Stimulated activated CD8-positive, alpha-beta memory T cell treated with anti-CD3 and anti-CD28 coated beads, Interleukin-7, amount 100 ng/mL, for 48 hours (primary cell): ENCODE data around the gene RB1.
"Not testable (repeated sequence)": the region's sequence is repeated elsewhere in the genome, so short reads cannot be mapped to it uniquely, and the experiment has no call there.

Experiments used
- DNase-seq, 2 donors: peaks; one replicate each; pipeline ENCODE4 v3.0.0-alpha.2; 2020; ENCODE audit warnings: low read depth in 1 of 2; ENCODE audit errors: extremely low read depth in 1 of 2

RB1 gene

DNA sequence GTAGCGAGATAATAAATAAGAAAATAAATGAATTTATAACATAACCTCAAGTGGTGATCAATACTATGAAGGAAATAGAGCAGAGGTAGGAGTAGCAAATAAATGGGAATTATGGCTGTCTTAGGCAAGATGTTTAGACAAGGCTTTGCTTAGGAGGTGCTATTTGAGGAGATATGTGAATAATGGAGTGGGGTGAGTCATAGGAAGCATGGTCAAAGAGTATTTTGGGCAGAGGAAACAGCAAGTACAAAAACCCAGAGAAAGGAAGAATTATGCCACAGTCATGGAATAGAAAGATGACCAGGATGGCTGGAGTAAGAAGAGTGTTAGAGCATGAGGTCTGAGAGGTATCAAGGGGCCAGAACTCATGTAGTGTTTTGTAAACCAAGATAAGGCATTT, 142.9 kb downstream of the RB1 start:
- DNase-seq = no peak

DNA sequence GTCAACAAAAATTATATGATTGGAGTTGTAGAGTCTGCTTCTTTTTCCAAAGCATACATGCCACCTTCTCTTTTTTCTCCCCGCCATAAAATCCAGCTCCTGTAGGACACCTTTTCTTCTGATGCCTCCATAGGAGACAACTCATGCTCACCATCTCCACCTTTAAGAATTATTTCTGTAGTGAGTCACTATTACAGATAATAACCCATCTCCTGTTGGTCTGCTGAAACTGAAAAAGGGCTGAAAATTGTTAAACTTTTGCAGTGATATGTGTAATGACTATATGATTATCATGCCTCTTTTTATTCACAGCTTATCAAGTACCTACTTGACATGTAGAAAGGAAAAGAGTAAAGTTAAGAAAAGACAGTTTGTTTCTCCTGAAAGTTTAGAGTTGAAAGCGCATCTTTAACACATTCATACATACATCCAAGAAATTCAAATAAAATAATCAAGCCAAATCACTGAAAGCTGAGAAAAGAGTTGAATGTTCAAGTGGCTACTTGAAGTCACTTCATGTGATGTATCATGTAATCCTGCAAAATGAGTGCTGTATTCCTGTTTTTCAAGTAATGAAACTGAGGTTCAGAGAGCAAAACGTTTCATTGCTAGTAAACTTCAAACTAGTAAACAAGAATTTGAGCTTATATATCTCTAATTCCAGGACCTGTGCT, 144.9 kb downstream of the RB1 start:
- DNase-seq = no peak

GRCh38 chr13:48448959-48449614, 145.5 kb downstream of the RB1 start:
- no peak for DNase-seq

GRCh38 chr13:48449656-48450055, 146.1 kb downstream of the RB1 start:
- DNase-seq = no peak

DNA sequence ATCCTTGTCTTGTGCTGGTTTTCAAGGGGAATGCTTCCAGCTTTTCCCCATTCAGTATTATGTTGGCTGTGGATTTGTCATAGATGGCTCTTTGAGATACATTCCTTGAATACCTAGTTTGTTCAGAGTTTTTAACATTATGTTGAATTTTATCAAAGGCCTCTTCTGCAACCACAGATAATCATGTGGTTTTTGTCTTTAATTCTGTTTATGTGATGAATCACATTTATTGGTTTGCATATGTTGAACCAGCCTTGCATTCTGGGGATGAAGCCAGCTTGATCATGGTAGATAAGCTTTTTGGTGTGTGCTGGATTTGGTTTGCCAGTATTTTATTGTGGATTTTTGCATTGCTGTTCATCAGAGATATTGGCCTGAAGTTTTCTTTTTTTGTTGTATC, 147.6 kb downstream of the RB1 start:
- DNase-seq = not testable (repeated sequence)

DNA sequence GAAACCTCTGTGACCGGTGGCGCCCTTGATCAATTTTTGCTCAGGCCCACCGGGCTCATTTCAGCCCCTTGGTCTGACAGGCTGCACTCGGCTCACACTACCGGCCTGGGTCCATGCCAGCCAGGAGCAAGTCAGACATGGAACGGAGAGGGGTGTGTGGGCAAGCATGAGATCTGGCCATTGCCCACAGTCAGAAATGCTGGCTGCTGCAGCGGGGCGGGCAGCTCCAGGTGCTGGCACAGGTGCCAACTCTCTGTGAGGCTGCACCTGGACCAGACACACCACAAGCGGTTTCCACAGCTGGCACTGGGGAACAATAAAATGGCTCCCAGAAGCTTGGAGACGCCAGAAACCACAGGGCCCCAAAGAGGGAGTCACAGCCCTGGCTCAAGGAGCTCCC, 153.0 kb downstream of the RB1 start:
- no peak for DNase-seq

DNA sequence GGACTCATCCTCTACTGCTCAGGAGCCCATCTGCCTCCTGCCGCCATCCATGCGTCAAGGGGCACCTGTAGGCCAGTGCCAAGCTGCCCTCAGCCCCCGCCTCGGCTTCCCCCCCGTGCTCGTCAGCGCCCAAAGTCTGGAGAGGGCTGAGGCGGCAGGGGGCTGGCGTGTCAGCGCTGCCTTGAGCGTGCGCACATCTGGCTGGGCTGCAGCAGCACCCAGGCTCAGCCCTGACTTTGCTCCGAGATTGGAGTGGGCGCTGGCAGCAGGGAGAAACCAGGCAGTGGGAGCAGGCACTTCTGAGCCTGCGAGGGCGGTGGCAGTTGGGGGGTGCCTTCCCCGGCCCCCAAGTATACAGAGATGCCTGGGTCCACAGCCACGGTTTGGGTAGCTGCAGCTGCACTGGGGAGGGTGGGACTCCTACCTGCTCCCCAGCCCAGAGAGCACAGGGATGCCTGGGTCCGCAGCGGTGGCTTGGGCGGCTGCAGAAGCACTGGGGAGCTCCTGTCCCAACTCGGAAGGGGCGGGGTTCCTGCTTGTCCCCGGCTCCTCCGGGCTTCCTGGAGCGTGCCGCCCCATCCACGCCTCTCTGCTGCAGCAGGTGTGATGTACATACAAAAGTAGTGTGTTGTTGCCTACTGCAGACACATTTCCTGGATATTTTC, 154.2 kb downstream of the RB1 start:
- DNase-seq = no peak

GRCh38 chr13:48475230-48475629, 171.7 kb downstream of the RB1 start:
- DNase-seq = no peak

GRCh38 chr13:48476215-48476614, 172.7 kb downstream of the RB1 start:
- DNase-seq = no peak

DNA sequence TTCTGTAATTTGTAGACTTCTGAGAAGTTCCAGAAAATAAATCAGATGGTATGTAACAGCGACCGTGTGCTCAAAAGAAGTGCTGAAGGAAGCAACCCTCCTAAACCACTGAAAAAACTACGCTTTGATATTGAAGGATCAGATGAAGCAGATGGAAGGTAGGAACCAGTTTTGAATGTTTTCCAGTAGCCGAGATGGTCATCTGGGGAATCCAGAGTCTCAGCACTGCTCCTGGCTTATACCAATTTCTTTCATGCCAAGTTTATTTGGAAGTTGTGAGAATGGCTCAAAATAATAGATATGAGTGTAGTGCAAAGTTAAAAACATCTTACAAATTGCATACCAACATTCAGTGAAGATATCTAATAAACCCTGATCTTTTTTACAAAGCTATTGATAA, 173.1 kb downstream of the RB1 start:
- DNase-seq = no peak

GRCh38 chr13:48477191-48477855, 173.8 kb downstream of the RB1 start:
- no peak for DNase-seq

DNA sequence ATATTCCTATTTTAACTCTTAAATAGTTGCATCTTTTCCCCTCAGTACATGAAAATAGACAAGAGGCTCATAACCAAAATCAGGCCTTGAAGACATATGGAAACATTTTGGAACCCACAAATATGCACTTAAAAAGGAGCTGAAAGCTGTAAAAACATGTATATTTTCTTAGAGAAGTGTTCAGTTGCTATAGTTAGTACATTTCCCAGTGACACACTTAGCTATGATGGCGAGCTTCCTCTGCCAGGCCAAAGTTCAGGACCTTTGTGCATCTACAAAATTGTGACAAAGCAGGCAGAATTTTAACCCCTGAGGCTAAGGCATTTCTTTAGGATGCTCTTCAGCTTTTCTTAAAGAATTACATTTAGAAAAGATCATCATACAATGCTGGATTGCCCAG, 174.8 kb downstream of the RB1 start:
- no peak for DNase-seq

GRCh38 chr13:48483575-48483974, 180.0 kb downstream of the RB1 start:
- DNase-seq = no peak

- DNase-seq = no peak
These were observed 181.9 kb downstream of the RB1 start for GRCh38 chr13:48485432-48485831.

- no peak for DNase-seq
These were observed 182.8 kb downstream of the RB1 start for GRCh38 chr13:48486362-48486761.

- no peak for DNase-seq
These were observed 183.3 kb downstream of the RB1 start for GRCh38 chr13:48486836-48487235.

- no peak for DNase-seq
These were observed 184.4 kb downstream of the RB1 start for GRCh38 chr13:48487968-48488367.

DNA sequence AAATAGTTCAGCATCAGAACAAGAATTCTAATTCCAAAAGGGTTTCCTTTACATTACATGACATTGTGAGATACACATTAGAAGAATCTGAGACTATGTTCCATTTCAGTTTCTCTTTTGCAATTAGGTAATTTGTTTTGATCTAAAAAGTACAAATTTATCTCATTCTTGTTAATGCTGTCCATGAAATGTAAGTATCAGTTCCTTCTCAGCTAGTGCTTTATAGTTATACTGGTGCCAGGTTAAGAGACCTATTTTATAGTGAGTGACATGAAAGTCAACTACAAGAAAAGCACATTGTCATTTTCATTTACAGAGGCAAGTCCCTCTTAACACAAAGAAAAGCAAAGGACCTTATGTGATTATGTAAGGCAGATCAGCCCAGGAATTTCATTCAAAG, 185.4 kb downstream of the RB1 start:
- DNase-seq = no peak

GRCh38 chr13:48489666-48490065, 186.1 kb downstream of the RB1 start:
- no peak for DNase-seq

GRCh38 chr13:48490241-48490640, 186.7 kb downstream of the RB1 start:
- DNase-seq = no peak

DNA sequence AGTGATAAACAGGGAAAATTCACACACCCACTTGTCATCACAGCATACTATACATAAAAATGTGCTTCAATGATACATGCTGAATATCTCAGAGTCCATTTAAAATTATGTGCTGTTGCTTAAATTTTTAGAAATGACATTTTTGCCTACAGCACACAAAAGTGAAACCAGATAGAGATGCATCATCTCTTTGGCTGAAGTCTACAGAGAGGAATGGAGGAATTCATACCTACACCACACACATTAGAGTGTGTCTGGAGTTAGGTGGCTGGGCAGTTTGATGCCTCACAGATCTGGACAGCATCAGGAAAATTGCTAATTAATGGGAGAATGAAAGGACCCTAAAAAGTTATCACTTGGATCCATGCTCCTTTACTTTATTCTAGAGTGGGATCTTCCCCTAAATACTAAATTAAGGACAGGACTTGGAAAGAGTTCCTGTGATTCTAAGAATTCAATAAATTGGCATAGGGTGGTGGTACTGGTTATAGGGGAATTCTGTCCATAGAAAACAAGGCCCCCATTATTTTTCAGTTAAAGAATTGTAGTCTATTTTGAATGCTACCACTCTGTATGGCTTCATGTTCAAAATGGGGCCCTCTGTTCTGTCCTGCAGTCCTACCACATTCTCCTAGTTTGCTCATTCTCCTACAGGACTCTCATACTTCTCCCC, 188.0 kb downstream of the RB1 start:
- no peak for DNase-seq
